Trophoblast cell (in vitro differentiated cells and primary cell): ENCODE results near the gene EID2B.
A peak's percentile ranks its signal among the peaks of the same experiment; 100 is the strongest.

Source experiments
- DNase-seq, 2 donors: peaks; one replicate each; pipeline ENCODE4 v3.0.0-alpha.2; 2016
- H2AFZ ChIP-seq: 2 replicates; pipeline ENCODE4 v1.6.1; 2013; ENCODE audit warnings: low read length, moderate library complexity, mild to moderate bottlenecking; ENCODE audit not compliant: insufficient read depth, poor library complexity
- H2AK5ac ChIP-seq: 2 replicates; pipeline ENCODE4 v1.6.1; 2013; ENCODE audit warnings: mild to moderate bottlenecking, low read length
- H2BK120ac ChIP-seq: 2 replicates; pipeline ENCODE4 v1.6.1; 2013; ENCODE audit warnings: low read length, mild to moderate bottlenecking, moderate library complexity; ENCODE audit not compliant: insufficient read depth, poor library complexity
- H2BK12ac ChIP-seq: 2 replicates; pipeline ENCODE4 v1.6.1; 2013; ENCODE audit warnings: mild to moderate bottlenecking, low read length, moderate library complexity
- H2BK5ac ChIP-seq: 2 replicates; pipeline ENCODE4 v1.6.1; 2013; ENCODE audit warnings: low read length, low read depth, moderate library complexity, mild to moderate bottlenecking; ENCODE audit not compliant: poor library complexity
- H3K14ac ChIP-seq: 2 replicates; pipeline ENCODE4 v1.6.1; 2013; ENCODE audit warnings: mild to moderate bottlenecking, low read length
- H3K18ac ChIP-seq: 2 replicates; pipeline ENCODE4 v1.6.1; 2013; ENCODE audit warnings: mild to moderate bottlenecking, low read length
- H3K23ac ChIP-seq: 2 replicates; pipeline ENCODE4 v1.6.1; 2013; ENCODE audit warnings: low read length
- H3K27ac ChIP-seq: 2 replicates; pipeline ENCODE4 v1.5.1; 2013; ENCODE audit warnings: low read depth, mild to moderate bottlenecking, inconsistent platforms, low read length, moderate library complexity
- H3K27me3 ChIP-seq: 2 replicates; pipeline ENCODE4 v1.6.1; 2013; ENCODE audit warnings: inconsistent platforms, mild to moderate bottlenecking, low read length, moderate library complexity; ENCODE audit not compliant: insufficient read depth
- H3K36me3 ChIP-seq, 2 experiments: 1 replicate in 1 of 2; 2 replicates in 1 of 2; pipeline ENCODE4 v1.6.1; 2013; ENCODE audit warnings: low read length in 2 of 2, mild to moderate bottlenecking in 2 of 2, moderate library complexity in 1 of 2; ENCODE audit not compliant: insufficient read depth in 2 of 2, control insufficient read depth in 1 of 2
- H3K4ac ChIP-seq: 2 replicates; pipeline ENCODE4 v1.6.1; 2013; ENCODE audit warnings: low read depth, mild to moderate bottlenecking, low read length, moderate library complexity
- H3K4me1 ChIP-seq, 2 experiments: 1 replicate in 1 of 2; 2 replicates in 1 of 2; pipeline ENCODE4 v1.6.1; 2013; ENCODE audit warnings: low read length in 2 of 2, mild to moderate bottlenecking in 2 of 2, moderate library complexity in 1 of 2; ENCODE audit not compliant: insufficient read depth in 2 of 2, control insufficient read depth in 1 of 2
- H3K4me2 ChIP-seq: 2 replicates; pipeline ENCODE4 v1.6.1; 2013; ENCODE audit warnings: inconsistent platforms, mild to moderate bottlenecking, low read length, moderate library complexity
- H3K4me3 ChIP-seq: 2 replicates; pipeline ENCODE4 v1.5.1; 2013; ENCODE audit warnings: mild to moderate bottlenecking, low read depth, low read length, inconsistent platforms
- H3K79me1 ChIP-seq: one replicate; pipeline ENCODE4 v1.6.1; 2013; ENCODE audit warnings: low read length
- H3K79me2 ChIP-seq: 2 replicates; pipeline ENCODE4 v1.6.1; 2013; ENCODE audit warnings: low read length, mild to moderate bottlenecking; ENCODE audit not compliant: control insufficient read depth, insufficient read depth, poor library complexity
- H3K9ac ChIP-seq: 2 replicates; pipeline ENCODE4 v1.6.1; 2013; ENCODE audit warnings: mild to moderate bottlenecking, low read length
- H3K9me3 ChIP-seq: 2 replicates; pipeline ENCODE4 v1.6.1; 2013; ENCODE audit warnings: low read depth, mild to moderate bottlenecking, control low read depth, inconsistent platforms, low read length; ENCODE audit not compliant: insufficient read depth
- H4K12ac ChIP-seq: 2 replicates; pipeline ENCODE4 v1.6.1; 2013; ENCODE audit warnings: low read depth, mild to moderate bottlenecking, low read length, moderate library complexity
- H4K8ac ChIP-seq: 2 replicates; pipeline ENCODE4 v1.6.1; 2013; ENCODE audit warnings: low read depth, mild to moderate bottlenecking, low read length, moderate library complexity
- H4K91ac ChIP-seq: one replicate; pipeline ENCODE4 v1.6.1; 2013; ENCODE audit warnings: low read depth, mild to moderate bottlenecking, low read length, moderate library complexity
- WGBS: extraction: QIAGEN DNeasy Blood & Tissue Kit; methylation state at CpG from one replicate; pipeline ENCODE4 v1.1.7; 2013; ENCODE audit warnings: missing lambda C conversion rate; ENCODE audit not compliant: insufficient read length, insufficient coverage; ENCODE audit errors: extremely low coverage; 5-methylcytosine and 5-hydroxymethylcytosine counted together

The EID2B gene

DNA sequence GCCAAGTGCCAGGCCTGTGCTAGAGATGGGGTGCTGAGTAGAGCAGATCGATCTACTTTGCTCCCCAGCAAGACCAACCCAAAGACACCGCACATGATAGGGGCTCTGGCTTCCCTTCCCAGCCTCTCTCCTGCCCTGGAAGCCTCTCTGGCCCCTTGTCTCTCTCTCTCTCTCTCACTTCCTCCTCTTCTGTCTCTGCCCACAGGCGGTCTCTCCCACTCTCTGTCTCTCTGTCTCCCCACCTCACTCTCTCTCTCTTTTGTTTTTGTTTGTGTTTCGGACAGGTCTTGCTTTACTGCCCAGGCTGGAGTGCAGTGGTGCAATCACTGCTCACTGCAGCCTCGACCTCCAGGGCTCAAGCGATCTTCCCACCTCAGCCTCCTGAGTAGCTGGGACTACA, 16.4 kb downstream of the EID2B start:
- Histone ChIP-seq H3K9ac (peak overlapping the region; percentile 22), H3K14ac (peak overlapping the region; percentile 35), H3K27ac (no peak overlapping the region), H3K79me1 (peaks cover 18% of the 10 kb centered on the region), H3K79me2 (peaks cover 11% of the 10 kb centered on the region), H3K27me3 (peaks cover 10% of the 10 kb centered on the region), H4K91ac (peak overlapping the region; percentile 75), H3K9me3 (peaks cover 2% of the 10 kb centered on the region), H3K4me3 (peak overlapping the region; percentile 73), H2BK120ac (peak overlapping the region; percentile 55), H3K36me3 (no peaks in the 10 kb centered on the region), H4K12ac (peak overlapping the region; percentile 49), H2AFZ (peak overlapping the region; percentile 51), H4K8ac (peak overlapping the region; percentile 66), H2BK12ac (peak overlapping the region; percentile 54), H3K23ac (no peak overlapping the region), H2AK5ac (no peak overlapping the region), H3K18ac (peak overlapping the region; percentile 68), H3K4me1 (peaks cover 10 to 27% of the 10 kb centered on the region in 2 experiments), H2BK5ac (no peak overlapping the region), H3K4me2 (peak overlapping the region; percentile 77), H3K4ac (peak overlapping the region; percentile 52)
- DNase-seq, result no peak
- no CpG with 5 or more reads among the region's 6 CpGs for WGBS

DNA sequence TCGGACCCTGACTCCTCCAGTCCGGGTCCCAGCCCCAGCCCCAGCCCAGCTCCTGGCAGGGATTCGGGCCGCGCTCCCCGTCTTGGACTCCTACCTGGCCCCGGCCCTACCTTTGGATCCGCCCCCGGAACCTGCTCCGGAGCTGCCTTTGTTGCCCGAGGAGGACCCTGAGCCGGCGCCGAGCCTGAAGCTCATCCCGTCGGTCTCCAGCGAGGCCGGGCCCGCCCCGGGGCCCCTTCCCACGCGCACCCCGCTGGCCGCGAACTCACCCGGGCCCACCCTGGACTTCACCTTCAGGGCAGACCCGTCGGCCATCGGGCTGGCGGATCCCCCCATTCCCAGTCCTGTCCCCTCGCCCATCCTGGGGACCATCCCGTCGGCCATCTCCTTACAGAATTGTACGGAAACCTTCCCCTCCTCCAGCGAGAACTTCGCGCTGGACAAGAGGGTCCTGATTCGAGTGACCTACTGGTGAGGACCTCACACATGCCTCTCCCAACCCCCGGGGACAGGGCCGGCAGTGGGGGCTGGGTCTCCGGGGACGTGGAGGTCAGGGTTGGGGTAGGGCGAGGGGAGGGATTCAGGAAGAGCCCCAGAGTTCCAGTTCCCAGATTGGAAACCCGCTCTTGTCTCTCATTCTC, 17.0 kb downstream of the EID2B start:
- H3K9ac ChIP-seq, result peak overlapping the region; percentile 43
- no peak overlapping the region for H3K23ac ChIP-seq
- H4K91ac ChIP-seq, result peak overlapping the region; percentile 75
- H2BK12ac ChIP-seq, result peak overlapping the region; percentile 46
- peak overlapping the region; percentile 52 for H3K4ac ChIP-seq
- H4K8ac ChIP-seq, result peak overlapping the region; percentile 66
- no peak for DNase-seq
- peak overlapping the region; percentile 42 for H2BK5ac ChIP-seq
- no CpG with 5 or more reads among the region's 44 CpGs for WGBS
- H3K79me1 ChIP-seq, result peaks cover 18% of the 10 kb centered on the region
- no peaks in the 10 kb centered on the region for H3K36me3 ChIP-seq
- peak overlapping the region; percentile 49 for H4K12ac ChIP-seq
- H2AK5ac ChIP-seq, result no peak overlapping the region
- H3K27me3 ChIP-seq, result peaks cover 10% of the 10 kb centered on the region
- H3K4me3 ChIP-seq, result peak overlapping the region; percentile 73
- peak overlapping the region; percentile 77 for H3K4me2 ChIP-seq
- peak overlapping the region; percentile 55 for H2BK120ac ChIP-seq
- peak overlapping the region; percentile 51 for H2AFZ ChIP-seq
- peak overlapping the region; percentile 95 for H3K18ac ChIP-seq
- peak overlapping the region; percentile 88 for H3K14ac ChIP-seq
- no peak overlapping the region for H3K27ac ChIP-seq
- H3K4me1 ChIP-seq, result peaks cover 9 to 25% of the 10 kb centered on the region in 2 experiments
- peaks cover 11% of the 10 kb centered on the region for H3K79me2 ChIP-seq
- H3K9me3 ChIP-seq, result peaks cover 2% of the 10 kb centered on the region

DNA sequence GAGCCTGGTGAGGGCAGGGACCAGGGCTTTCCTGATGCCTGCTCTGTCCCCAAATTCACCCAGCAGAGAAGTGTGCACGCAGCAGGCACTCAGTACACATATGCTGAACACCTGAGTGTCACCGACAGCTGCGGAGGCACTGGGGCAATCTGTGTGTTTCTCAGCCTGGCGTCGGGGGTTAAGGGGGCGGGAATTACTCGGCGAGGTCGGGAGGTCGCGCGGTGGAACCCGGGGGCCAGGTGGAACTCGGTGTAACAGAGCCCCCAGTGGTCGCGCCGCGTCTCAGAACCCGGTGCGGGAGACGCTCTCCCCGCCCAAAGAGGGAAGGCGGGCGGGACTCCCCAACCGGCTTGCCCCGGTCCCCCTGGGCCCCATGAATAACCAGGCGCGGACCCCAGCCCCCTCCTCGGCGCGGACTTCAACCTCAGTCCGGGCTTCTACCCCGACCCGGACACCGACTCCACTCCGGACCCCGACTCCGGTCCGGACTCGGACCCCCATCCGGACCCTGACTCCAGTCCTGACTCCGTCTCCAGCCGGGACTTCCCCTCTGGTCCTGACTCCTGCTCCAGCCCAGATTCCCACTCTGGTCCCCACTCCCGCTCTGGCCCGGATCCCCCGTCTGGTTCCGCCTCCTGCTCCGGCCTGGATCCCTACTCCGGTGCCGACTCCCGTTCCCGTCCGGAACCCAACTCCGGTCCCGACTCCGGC, 17.7 kb downstream of the EID2B start, which contains the start of gene SELENOV:
SELENOV (plus strand) TSS at position 300 of the 711 bp plus-strand sequence; CDS start at position 374, 74 bp downstream.
- H4K12ac ChIP-seq, result peak within 1 kb of the TSS; percentile 49
- H3K79me2 ChIP-seq, result peaks cover 11% of the 10 kb centered on the region
- H3K18ac ChIP-seq, result peak within 1 kb of the TSS; percentile 95
- H4K91ac ChIP-seq, result peak within 1 kb of the TSS; percentile 75
- peak within 1 kb of the TSS; percentile 66 for H4K8ac ChIP-seq
- peaks cover 10% of the 10 kb centered on the region for H3K27me3 ChIP-seq
- peak within 1 kb of the TSS; percentile 52 for H3K4ac ChIP-seq
- no CpG with 5 or more reads among the region's 56 CpGs for WGBS
- peak within 1 kb of the TSS; percentile 51 for H2AFZ ChIP-seq
- H3K23ac ChIP-seq, result no peak within 1 kb of the TSS
- peaks cover 2% of the 10 kb centered on the region for H3K9me3 ChIP-seq
- no peaks in the 10 kb centered on the region for H3K36me3 ChIP-seq
- H2BK12ac ChIP-seq, result peak within 1 kb of the TSS; percentile 46
- no peak for DNase-seq
- H3K27ac ChIP-seq, result no peak within 1 kb of the TSS
- peak within 1 kb of the TSS; percentile 43 for H3K9ac ChIP-seq
- peak within 1 kb of the TSS; percentile 88 for H3K14ac ChIP-seq
- peak within 1 kb of the TSS; percentile 55 for H2BK120ac ChIP-seq
- H3K4me1 ChIP-seq, result peaks cover 5 to 23% of the 10 kb centered on the region in 2 experiments
- peak within 1 kb of the TSS; percentile 73 for H3K4me3 ChIP-seq
- H3K4me2 ChIP-seq, result peak within 1 kb of the TSS; percentile 77
- peaks cover 17% of the 10 kb centered on the region for H3K79me1 ChIP-seq
- no peak within 1 kb of the TSS for H2AK5ac ChIP-seq
- H2BK5ac ChIP-seq, result peak within 1 kb of the TSS; percentile 42

DNA sequence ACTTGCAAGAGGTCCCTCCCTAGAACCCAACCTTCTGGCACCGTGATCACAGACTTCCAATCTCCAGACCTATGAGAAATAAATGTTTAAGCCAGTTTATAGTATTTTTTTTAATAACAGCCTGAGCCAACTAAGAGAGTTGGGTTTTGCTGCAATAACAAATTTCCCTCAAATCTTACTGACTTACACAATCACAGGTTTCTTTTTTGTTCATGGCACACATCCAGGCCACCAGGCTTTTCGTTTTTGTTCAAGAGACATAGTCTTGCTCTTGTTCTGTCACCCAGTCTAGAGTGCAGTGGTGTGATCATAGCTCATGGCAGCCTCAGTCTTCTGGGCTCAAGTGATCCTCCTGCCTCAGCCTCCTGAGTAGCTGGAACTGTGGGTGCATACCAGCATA, 19.7 kb downstream of the EID2B start:
- no peak overlapping the region for H3K18ac ChIP-seq
- no peak overlapping the region for H3K23ac ChIP-seq
- no CpG with 5 or more reads among the region's 2 CpGs for WGBS
- H3K4me3 ChIP-seq, result no peak overlapping the region
- DNase-seq, result no peak
- H2BK12ac ChIP-seq, result no peak overlapping the region
- H2BK5ac ChIP-seq, result no peak overlapping the region
- peaks cover 11% of the 10 kb centered on the region for H3K79me2 ChIP-seq
- H3K9me3 ChIP-seq, result peaks cover 2% of the 10 kb centered on the region
- no peak overlapping the region for H2AFZ ChIP-seq
- H3K9ac ChIP-seq, result no peak overlapping the region
- peaks cover 13% of the 10 kb centered on the region for H3K79me1 ChIP-seq
- no peak overlapping the region for H3K27ac ChIP-seq
- H3K4me1 ChIP-seq, result peaks cover 2 to 12% of the 10 kb centered on the region in 2 experiments
- H3K27me3 ChIP-seq, result peaks cover 17% of the 10 kb centered on the region
- no peak overlapping the region for H3K4me2 ChIP-seq
- no peak overlapping the region for H2AK5ac ChIP-seq
- no peaks in the 10 kb centered on the region for H3K36me3 ChIP-seq
- no peak overlapping the region for H2BK120ac ChIP-seq
- no peak overlapping the region for H3K14ac ChIP-seq
- H3K4ac ChIP-seq, result no peak overlapping the region
- no peak overlapping the region for H4K8ac ChIP-seq
- no peak overlapping the region for H4K12ac ChIP-seq
- no peak overlapping the region for H4K91ac ChIP-seq
